H1 (cell line): ENCODE measurements around the gene COL1A1. TPM values are rescaled to one million over a fixed set of nuclear protein-coding genes. Genes with fewer than 3 reads are reported as not detected.

Source experiments
- CTCF ChIA-PET: fragments of 300-600 bp; sonication (Branson Sonifier 250); formaldehyde crosslinking; loops from one replicate; lab custom pipeline; 2021; ENCODE audit not compliant: partially characterized antibody; lab: Charles Lee
- POLR2A ChIA-PET: fragments of 300-600 bp; sonication (Branson Sonifier 250); formaldehyde crosslinking; loops from one replicate; lab custom pipeline; 2021; ENCODE audit warnings: inconsistent platforms; ENCODE audit not compliant: partially characterized antibody; lab: Charles Lee
- DNase-seq, 2 experiments: peaks; one replicate each; pipeline versions ENCODE4 v3.0.0 to v3.0.0-alpha.2; 2010 to 2022; ENCODE audit warnings: low spot score in 2 of 2, low read depth in 1 of 2, mixed read lengths in 1 of 2
- FAIRE-seq: peaks from 2 replicates; lab custom pipeline; 2011; peaks lifted over from hg19 to GRCh38; lab: Jason Lieb, UNC
- H2AFZ ChIP-seq: 2 replicates; pipeline ENCODE4 v1.8.1; 2012; ENCODE audit warnings: low read length, inconsistent platforms
- H2AK5ac ChIP-seq: 2 replicates; pipeline ENCODE4 v1.6.1; 2013; ENCODE audit warnings: low read depth, low read length
- H2BK120ac ChIP-seq: replicated peaks from 2 replicates; pipeline ENCODE3; 2013; ENCODE audit warnings: low read depth, low read length, inconsistent platforms
- H2BK12ac ChIP-seq: 2 replicates; pipeline ENCODE4 v1.6.1; 2013; ENCODE audit warnings: low read depth, low read length
- H2BK15ac ChIP-seq: 2 replicates; pipeline ENCODE4 v1.6.1; 2013; ENCODE audit warnings: low read length
- H2BK20ac ChIP-seq: 2 replicates; pipeline ENCODE4 v1.6.1; 2013; ENCODE audit warnings: low read length
- H2BK5ac ChIP-seq: 2 replicates; pipeline ENCODE4 v1.6.1; 2013; ENCODE audit warnings: low read depth, low read length
- H3K14ac ChIP-seq: 2 replicates; pipeline ENCODE4 v1.6.1; 2013; ENCODE audit warnings: inconsistent platforms; ENCODE audit not compliant: insufficient read length
- H3K18ac ChIP-seq: 2 replicates; pipeline ENCODE4 v1.6.1; 2013; ENCODE audit warnings: low read length; ENCODE audit errors: extremely low read depth
- H3K23ac ChIP-seq: 2 replicates; pipeline ENCODE4 v1.6.1; 2013; ENCODE audit warnings: inconsistent platforms; ENCODE audit not compliant: insufficient read length
- H3K23me2 ChIP-seq: 2 replicates; pipeline ENCODE4 v1.6.1; 2013; ENCODE audit warnings: low read depth, low read length
- H3K27ac ChIP-seq: 2 replicates; pipeline ENCODE4 v1.6.1; 2011; ENCODE audit warnings: low read depth, low read length, inconsistent platforms
- H3K27me3 ChIP-seq, 4 experiments: replicated peaks in 1 of 4; 1 replicate in 1 of 4; 2 replicates in 3 of 4; pipeline versions ENCODE4 v1.6.1 to v1.8.1; 2011 to 2013; ENCODE audit warnings: low read length in 3 of 4, mild to moderate bottlenecking in 3 of 4, inconsistent platforms in 2 of 4, mixed read lengths in 2 of 4, moderate library complexity in 1 of 4; ENCODE audit not compliant: control insufficient read depth in 3 of 4, insufficient read depth in 3 of 4; ENCODE audit errors: extremely low read depth in 1 of 4
- H3K36me3 ChIP-seq, 4 experiments: 2 replicates each; pipeline versions ENCODE4 v1.6.1 to v1.8.1; 2011 to 2013; ENCODE audit warnings: mild to moderate bottlenecking in 4 of 4, low read length in 3 of 4, moderate library complexity in 2 of 4, control low read depth in 1 of 4, inconsistent platforms in 1 of 4; ENCODE audit not compliant: insufficient read depth in 4 of 4, control insufficient read depth in 2 of 4
- H3K4ac ChIP-seq: replicated peaks from 2 replicates; pipeline ENCODE3; 2013; ENCODE audit warnings: low read length, low read depth, mixed read lengths, inconsistent platforms; ENCODE audit not compliant: insufficient read length
- H3K4me1 ChIP-seq, 4 experiments: replicated peaks in 1 of 4; 1 replicate in 1 of 4; 2 replicates in 3 of 4; pipeline versions ENCODE4 v1.6.1 to v1.8.1; 2011 to 2013; ENCODE audit warnings: low read length in 3 of 4, inconsistent platforms in 2 of 4, mixed read lengths in 1 of 4; ENCODE audit not compliant: insufficient read depth in 4 of 4, control insufficient read depth in 3 of 4
- H3K4me2 ChIP-seq, 2 experiments: 2 replicates each; pipeline versions ENCODE4 v1.6.1 to v1.8.1; 2011 to 2013; ENCODE audit warnings: low read depth in 2 of 2, low read length in 2 of 2, control low read depth in 1 of 2, inconsistent platforms in 1 of 2, mild to moderate bottlenecking in 1 of 2; ENCODE audit not compliant: insufficient read depth in 1 of 2
- H3K4me3 ChIP-seq, 4 experiments: fragments of 200-600, 300-600 bp in 1 of 4; sonication (generic), shearing (Covaris generic), sonication (Bioruptor Twin) in 1 of 4; 2 replicates each; pipeline versions ENCODE4 v1.5.1 to v1.8.1; 2011 to 2016; ENCODE audit warnings: low read length in 4 of 4, low read depth in 3 of 4, control low read depth in 2 of 4, inconsistent platforms in 2 of 4, mild to moderate bottlenecking in 2 of 4, mixed read lengths in 1 of 4, moderate library complexity in 1 of 4; ENCODE audit not compliant: insufficient read depth in 2 of 4; ENCODE audit errors: extremely low read depth in 1 of 4
- H3K56ac ChIP-seq: replicated peaks from 2 replicates; pipeline ENCODE3; 2013; ENCODE audit warnings: low read depth, mild to moderate bottlenecking, mixed read lengths, low read length, inconsistent platforms; ENCODE audit not compliant: insufficient read length
- H3K79me1 ChIP-seq: 2 replicates; pipeline ENCODE4 v1.6.1; 2013; ENCODE audit warnings: low read depth, low read length, control low read depth
- H3K79me2 ChIP-seq, 2 experiments: 2 replicates each; pipeline versions ENCODE4 v1.6.1 to v1.8.1; 2012 to 2013; ENCODE audit warnings: low read length in 2 of 2, mild to moderate bottlenecking in 2 of 2, inconsistent platforms in 1 of 2; ENCODE audit not compliant: insufficient read depth in 2 of 2, control insufficient read depth in 1 of 2
- H3K9ac ChIP-seq, 4 experiments: replicated peaks in 1 of 4; 1 replicate in 1 of 4; 2 replicates in 3 of 4; pipeline versions ENCODE4 v1.6.1 to v1.8.1; 2011 to 2013; ENCODE audit warnings: low read depth in 3 of 4, low read length in 3 of 4, control low read depth in 2 of 4, mild to moderate bottlenecking in 2 of 4, moderate library complexity in 2 of 4, inconsistent platforms in 1 of 4; ENCODE audit errors: extremely low read depth in 1 of 4
- H3K9me3 ChIP-seq, 2 experiments: 2 replicates each; pipeline versions ENCODE4 v1.6.1 to v1.8.1; 2012 to 2013; ENCODE audit warnings: mild to moderate bottlenecking in 2 of 2, moderate library complexity in 2 of 2, control low read depth in 1 of 2, inconsistent platforms in 1 of 2, low read depth in 1 of 2, low read length in 1 of 2, mixed read lengths in 1 of 2; ENCODE audit not compliant: insufficient read depth in 2 of 2
- H4K20me1 ChIP-seq, 2 experiments: replicated peaks in 1 of 2; 2 replicates each; pipeline versions ENCODE3 to v1.8.1; 2011 to 2013; ENCODE audit warnings: inconsistent platforms in 2 of 2, low read length in 2 of 2, mild to moderate bottlenecking in 1 of 2; ENCODE audit not compliant: insufficient read depth in 2 of 2, control insufficient read depth in 1 of 2
- H4K5ac ChIP-seq: 2 replicates; pipeline ENCODE4 v1.6.1; 2013; ENCODE audit warnings: low read length, low read depth, mixed read lengths, inconsistent platforms; ENCODE audit not compliant: insufficient read length
- H4K8ac ChIP-seq: 2 replicates; pipeline ENCODE4 v1.8.0; 2013; ENCODE audit warnings: mild to moderate bottlenecking, moderate library complexity, low read length, inconsistent platforms; ENCODE audit not compliant: insufficient read depth; ENCODE audit errors: extremely low read depth
- H4K91ac ChIP-seq: replicated peaks from 2 replicates; pipeline ENCODE3; 2013; ENCODE audit warnings: low read length, mixed read lengths, inconsistent platforms; ENCODE audit not compliant: insufficient read length
- BRCA1 ChIP-seq: IDR thresholded peaks from 2 replicates; pipeline ENCODE4 v1.6.1; 2012; ENCODE audit warnings: low read depth, low read length, improper control_type of control experiment
- CEBPB ChIP-seq: IDR thresholded peaks from 2 replicates; pipeline ENCODE4 v1.6.1; 2012; ENCODE audit warnings: low read depth, low read length
- GTF2F1 ChIP-seq: IDR thresholded peaks from 2 replicates; pipeline ENCODE4 v1.6.1; 2012; ENCODE audit warnings: low read depth, low read length, improper control_type of control experiment, borderline replicate concordance
- HDAC2 ChIP-seq, 2 experiments: fragments of 300-600 bp in 1 of 2; sonication (generic) in 1 of 2; IDR thresholded peaks; 2 replicates each; pipeline ENCODE4 v1.6.1; 2011 to 2012; ENCODE audit warnings: low read depth in 2 of 2, low read length in 2 of 2, mild to moderate bottlenecking in 2 of 2, moderate library complexity in 2 of 2, borderline replicate concordance in 1 of 2, inconsistent platforms in 1 of 2
- HDAC6 ChIP-seq: IDR thresholded peaks from one replicate; pipeline ENCODE4 v1.7.1; 2012; ENCODE audit warnings: low read depth, mild to moderate bottlenecking, inconsistent platforms, low read length, moderate library complexity
- JUND ChIP-seq: IDR thresholded peaks from 2 replicates; pipeline ENCODE4 v1.6.1; 2011; ENCODE audit warnings: mild to moderate bottlenecking, improper control_type of control experiment, low read length
- RAD21 ChIP-seq, 2 experiments: IDR thresholded peaks in 1 of 2; conservative IDR thresholded peaks in 1 of 2; 2 replicates each; pipeline ENCODE4 v1.6.1; 2011; ENCODE audit warnings: low read depth in 2 of 2, low read length in 2 of 2, improper control_type of control experiment in 1 of 2, inconsistent platforms in 1 of 2, mild to moderate bottlenecking in 1 of 2, moderate library complexity in 1 of 2
- RFX5 ChIP-seq: IDR thresholded peaks from 2 replicates; pipeline ENCODE4 v1.6.1; 2011; ENCODE audit warnings: low read depth, low read length, improper control_type of control experiment, borderline replicate concordance
- SIN3A ChIP-seq, 2 experiments: IDR thresholded peaks in 1 of 2; conservative IDR thresholded peaks in 1 of 2; 2 replicates each; pipeline ENCODE4 v1.6.1; 2011 to 2012; ENCODE audit warnings: low read length in 2 of 2, improper control_type of control experiment in 1 of 2, low read depth in 1 of 2, mild to moderate bottlenecking in 1 of 2
- SP2 ChIP-seq: IDR thresholded peaks from 2 replicates; pipeline ENCODE4 v1.6.1; 2012; ENCODE audit warnings: mild to moderate bottlenecking, low read length, inconsistent platforms
- TEAD4 ChIP-seq: IDR thresholded peaks from 2 replicates; pipeline ENCODE4 v1.6.1; 2012; ENCODE audit warnings: low read depth, low read length, inconsistent platforms, mixed read lengths
- USF2 ChIP-seq: IDR thresholded peaks from 2 replicates; pipeline ENCODE4 v1.6.1; 2011; ENCODE audit warnings: low read length, improper control_type of control experiment
- WGBS, 2 experiments: shearing (Covaris generic) in 1 of 2; methylation state at CpG; one replicate each; pipeline versions ENCODE4 v1.1.6 to v1.1.7; 2013 to 2015; ENCODE audit warnings: low lambda C conversion rate in 2 of 2, mixed read lengths in 2 of 2, inconsistent platforms in 1 of 2, low coverage in 1 of 2, missing lambda C conversion rate in 1 of 2; ENCODE audit not compliant: insufficient replicate concordance in 2 of 2, insufficient coverage in 1 of 2, insufficient read length in 1 of 2; ENCODE audit errors: extremely low coverage in 1 of 2, missing lambda C conversion rate in 1 of 2; 5-methylcytosine and 5-hydroxymethylcytosine counted together
- polyA plus RNA-seq, 7 experiments: library from polyadenylated mRNA; depleted of rRNA in 3 of 7; stranded (reverse) in 5 of 7; unstranded in 2 of 7; fragments of >200 nt in 5 of 7; fragments of 200-250 nt in 2 of 7; gene quantifications; 1 replicate in 5 of 7; 2 replicates in 1 of 7; 4 replicates in 1 of 7; pipeline versions ENCODE4 v1.2.1 to v1.2.3, GENCODE V29; 2011 to 2013; ENCODE audit warnings: missing spikeins in 2 of 7, mixed read lengths in 2 of 7
- total RNA-seq: library from RNA; stranded (reverse); fragmentation: NEBNext Ultra II Directional; extraction: Animal tissue kit (Norgen Biotek cat#: 25700); gene quantifications from 2 replicates; pipeline ENCODE4 v1.2.1, GENCODE V29; 2021

COL1A1 gene
- total and polyA plus RNA-seq, 2 of the 8 experiments (the other 6 are each of a cell fraction or from before 2014, with no cell fraction given): 14.1 to 80.4 TPM

DNA sequence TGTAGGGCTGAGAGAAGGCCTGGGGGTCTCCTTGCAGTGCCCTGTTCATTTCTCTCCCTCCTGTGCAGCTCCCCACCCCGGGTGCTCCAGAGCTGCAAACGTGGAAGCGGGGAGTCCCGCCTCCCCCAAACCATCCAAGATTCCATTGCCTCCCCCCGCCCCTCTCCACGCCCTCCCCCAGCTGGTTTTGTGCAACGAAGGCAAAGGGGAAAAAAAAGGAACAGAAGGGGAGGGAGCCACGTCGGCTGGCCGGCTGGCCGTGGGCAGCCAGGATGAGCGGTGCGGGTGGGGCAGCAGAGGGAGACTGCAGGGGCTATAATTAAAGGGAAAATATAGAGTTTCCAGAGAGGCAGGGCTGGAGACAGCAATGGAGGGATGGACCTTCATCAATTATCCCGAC lies 1.7 kb upstream of the COL1A1 start:
- Histone ChIP-seq H3K4me2 (no peak overlapping the region), H3K36me3 (peaks cover 0 to 5% (median 0%) of the 10 kb centered on the region in 4 experiments; a peak in 4 of 8 replicates), H2AFZ (no peak overlapping the region), H4K8ac (no peak overlapping the region), H4K20me1 (peaks cover 0 to under 1% of the 10 kb centered on the region in 2 experiments), H3K4me3 (no peak overlapping the region), H3K27ac (no peak overlapping the region), H3K4me1 (peaks cover 5 to 16% (median 9%) of the 10 kb centered on the region in 4 experiments), H3K56ac (no peak overlapping the region), H2BK15ac (no peak overlapping the region), H3K4ac (no peak overlapping the region), H2BK20ac (no peak overlapping the region), H3K23me2 (peaks cover 11% of the 10 kb centered on the region; the same call in 1 of the 2 replicates), H3K79me1 (no peaks in the 10 kb centered on the region), H3K79me2 (no peaks in the 10 kb centered on the region), H3K23ac (no peak overlapping the region), H3K27me3 (peaks cover 0 to 29% (median 15%) of the 10 kb centered on the region in 4 experiments; a peak in 5 of 7 replicates), H2AK5ac (no peak overlapping the region), H4K5ac (no peak overlapping the region), H3K9ac (no peak overlapping the region), H4K91ac (no peak overlapping the region), H3K18ac (no peak overlapping the region), H2BK5ac (no peak overlapping the region), H3K14ac (no peak overlapping the region), H2BK120ac (no peak overlapping the region), H3K9me3 (no peaks in the 10 kb centered on the region), H2BK12ac (no peak overlapping the region)
- FAIRE-seq (no peak), DNase-seq (no peak)
- ChIA-PET POLR2A (interaction anchor here (1.2 to 4.5 kb wide), 3 partner anchors 66 to 71 kb away, joined by 3 to 20 read pairs (median 7); partner anchors contain the start of gene TMEM92), CTCF (interaction anchor here (2.1 to 24.4 kb wide), 5 partner anchors 11 to 127 kb away, joined by 5 to 1349 read pairs (median 145); partner anchors contain the start of gene TMEM92)
- 80% methylated on average over 14 of the region's 14 CpGs; no CpG with 5 or more reads in 1 of the 2 experiments for WGBS, 2 experiments
- no peak for TF ChIP-seq SP2
- TF ChIP-seq SIN3A (conservative IDR thresholded peaks at IDR 0.05 in 1 of 2, IDR thresholded peaks at IDR 0.05 in 1 of 2; ENCODE audit: low read depth in 1 of 2, low read length in 2 of 2): no peak
- no peak for TF ChIP-seq TEAD4
- TF ChIP-seq CEBPB: no peak
- TF ChIP-seq RAD21 (IDR thresholded peaks at IDR 0.05 in 1 of 2, conservative IDR thresholded peaks at IDR 0.05 in 1 of 2; ENCODE audit: low read depth in 2 of 2, low read length in 2 of 2): no peak
- no peak for TF ChIP-seq BRCA1
- no peak for TF ChIP-seq GTF2F1
- no peak for TF ChIP-seq RFX5
- no peak for TF ChIP-seq HDAC2 (IDR thresholded peaks at IDR 0.05; ENCODE audit: borderline replicate concordance in 1 of 2, low read depth in 2 of 2, low read length in 2 of 2)
- TF ChIP-seq JUND: no peak
- no peak for TF ChIP-seq USF2
- TF ChIP-seq HDAC6: no peak
